Measurements from ENCODE around the gene PRKG1. TPM values are rescaled to one million over a fixed set of nuclear protein-coding genes. Genes with fewer than 3 reads are reported as not detected.

The PRKG1 gene
- total RNA-seq, 1 donor from 2014 or later: 26.4 TPM

DNA sequence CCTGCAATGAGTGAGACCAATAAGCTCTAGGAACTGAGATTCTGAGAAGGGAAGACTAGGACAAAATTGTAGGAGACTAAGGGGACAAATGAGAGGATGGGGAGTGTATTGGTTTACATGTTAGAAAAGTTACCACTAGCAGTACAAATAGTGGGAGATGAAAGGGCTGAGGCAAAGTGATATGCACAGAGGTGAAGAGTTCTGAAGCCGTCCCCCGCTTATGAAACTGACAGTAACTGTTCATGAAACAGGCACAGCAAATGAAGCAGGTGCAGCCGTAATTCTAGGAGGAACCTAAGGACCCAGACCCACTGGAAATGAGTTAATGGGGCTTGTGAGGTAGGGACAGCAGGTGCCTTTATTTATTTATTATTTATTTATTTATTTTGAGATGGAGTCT, 211.3 kb downstream of the PRKG1 start:
- no peak overlapping the region for H3K27ac ChIP-seq
- H3K4me1 ChIP-seq: peaks cover 14% of the 10 kb centered on the region
- Mint-ChIP-seq H3K27ac (no peak overlapping the region), H3K27me3 (ENCODE audit: insufficient read depth, low read depth) (no peaks in the 10 kb centered on the region), H3K4me3 (no peak overlapping the region), H3K36me3 (no peaks in the 10 kb centered on the region), H3K4me1 (peaks cover 9% of the 10 kb centered on the region), H3K9me3 (peaks cover 2% of the 10 kb centered on the region)
- no peaks in the 10 kb centered on the region for H3K79me2 ChIP-seq (ENCODE audit: low read depth)
- no peaks in the 10 kb centered on the region for H3F3A ChIP-seq (ENCODE audit: low read depth)
- no peak overlapping the region for H3K9ac ChIP-seq
- DNase-seq (ENCODE audit: low spot score): no peak
- H3K9me3 ChIP-seq (ENCODE audit: low read depth): no peaks in the 10 kb centered on the region
- TF ChIP-seq CTCF (IDR thresholded peaks at IDR 0.05) (no peak), EZH2phosphoT487 (IDR thresholded peaks at IDR 0.05) (no peak), EZH2 (IDR thresholded peaks at IDR 0.05) (no peak)
- H4K20me1 ChIP-seq (ENCODE audit: low read depth): no peaks in the 10 kb centered on the region
- no peak overlapping the region for H3K4me3 ChIP-seq
- no peaks in the 10 kb centered on the region for H3K36me3 ChIP-seq
- no peaks in the 10 kb centered on the region for H3K27me3 ChIP-seq
- no peak overlapping the region for H3K4me2 ChIP-seq
- H2AFZ ChIP-seq (replicated peaks): no peak overlapping the region

- no peak overlapping the region for H3K9ac ChIP-seq
- Mint-ChIP-seq H3K4me3 (no peak overlapping the region), H3K9me3 (peaks cover 4% of the 10 kb centered on the region), H3K27ac (no peak overlapping the region), H3K36me3 (no peaks in the 10 kb centered on the region), H3K4me1 (peaks cover 4% of the 10 kb centered on the region), H3K27me3 (ENCODE audit: insufficient read depth, low read depth) (no peaks in the 10 kb centered on the region)
- H3K4me1 ChIP-seq: no peaks in the 10 kb centered on the region
- H3K27ac ChIP-seq: no peak overlapping the region
- TF ChIP-seq EZH2phosphoT487 (IDR thresholded peaks at IDR 0.05): no peak
- no peak for TF ChIP-seq CTCF (IDR thresholded peaks at IDR 0.05)
- no peak for TF ChIP-seq EZH2 (IDR thresholded peaks at IDR 0.05)
- no peaks in the 10 kb centered on the region for H3K9me3 ChIP-seq (ENCODE audit: low read depth)
- no peaks in the 10 kb centered on the region for H3K36me3 ChIP-seq
- H3F3A ChIP-seq (ENCODE audit: low read depth): no peaks in the 10 kb centered on the region
- no peak overlapping the region for H3K4me2 ChIP-seq
- no peaks in the 10 kb centered on the region for H3K79me2 ChIP-seq (ENCODE audit: low read depth)
- H3K27me3 ChIP-seq: no peaks in the 10 kb centered on the region
- H4K20me1 ChIP-seq (ENCODE audit: low read depth): no peaks in the 10 kb centered on the region
- no peak overlapping the region for H3K4me3 ChIP-seq
- no peak overlapping the region for H2AFZ ChIP-seq (replicated peaks)
- no peak for DNase-seq (ENCODE audit: low spot score)
These were observed 214.2 kb downstream of the PRKG1 start for GRCh38 chr10:51288511-51288910.

- Histone ChIP-seq H3K36me3 (no peaks in the 10 kb centered on the region), H3K9me3 (ENCODE audit: low read depth) (no peaks in the 10 kb centered on the region), H3F3A (ENCODE audit: low read depth) (no peaks in the 10 kb centered on the region), H2AFZ (replicated peaks) (no peak overlapping the region), H4K20me1 (ENCODE audit: low read depth) (no peaks in the 10 kb centered on the region), H3K4me2 (no peak overlapping the region), H3K4me1 (no peaks in the 10 kb centered on the region), H3K9ac (no peak overlapping the region), H3K27ac (no peak overlapping the region), H3K79me2 (ENCODE audit: low read depth) (no peaks in the 10 kb centered on the region), H3K4me3 (no peak overlapping the region), H3K27me3 (no peaks in the 10 kb centered on the region)
- Mint-ChIP-seq H3K4me1 (peaks cover 3% of the 10 kb centered on the region), H3K9me3 (peaks cover 9% of the 10 kb centered on the region), H3K4me3 (no peak overlapping the region), H3K27ac (no peak overlapping the region), H3K36me3 (no peaks in the 10 kb centered on the region), H3K27me3 (ENCODE audit: insufficient read depth, low read depth) (no peaks in the 10 kb centered on the region)
- TF ChIP-seq EZH2phosphoT487 (IDR thresholded peaks at IDR 0.05) (no peak), CTCF (IDR thresholded peaks at IDR 0.05) (no peak)
- DNase-seq (ENCODE audit: low spot score): no peak
These were observed 215.2 kb downstream of the PRKG1 start for GRCh38 chr10:51289519-51289918.
